KMS-11 (cell line): ENCODE results near the gene LHX5.

Experiments
- H2AFZ ChIP-seq: fragments of 200-600 bp; sonication (generic); 2 replicates; pipeline ENCODE4 v1.6.1; 2016; ENCODE audit warnings: antibody characterized with exemption, mixed run types, low read depth
- H3K27ac ChIP-seq: fragments of 200-600 bp; sonication (generic); 2 replicates; pipeline ENCODE4 v1.6.1; 2016; ENCODE audit warnings: mild to moderate bottlenecking, mixed run types
- H3K27me3 ChIP-seq: fragments of 200-600 bp; sonication (generic); 2 replicates; pipeline ENCODE4 v1.6.1; 2017; ENCODE audit warnings: mild to moderate bottlenecking, low read depth, mixed run types, moderate library complexity; ENCODE audit not compliant: insufficient read depth
- H3K36me3 ChIP-seq: fragments of 200-600 bp; sonication (generic); 2 replicates; pipeline ENCODE4 v1.6.1; 2017; ENCODE audit warnings: mild to moderate bottlenecking, mixed run types; ENCODE audit not compliant: insufficient read depth
- H3K4me1 ChIP-seq: fragments of 200-600 bp; sonication (generic); 2 replicates; pipeline ENCODE4 v1.6.1; 2016; ENCODE audit warnings: mild to moderate bottlenecking, low read depth, mixed run types; ENCODE audit not compliant: poor library complexity, severe bottlenecking
- H3K4me2 ChIP-seq: fragments of 200-600 bp; sonication (generic); 2 replicates; pipeline ENCODE4 v1.7.0; 2016; ENCODE audit warnings: mild to moderate bottlenecking, mixed run types
- H3K4me3 ChIP-seq: fragments of 200-600 bp; sonication (generic); IDR thresholded peaks from 2 replicates; pipeline ENCODE4 v1.6.1; 2017; ENCODE audit warnings: low read depth, low read length, mixed read lengths; ENCODE audit not compliant: insufficient read depth
- H3K79me2 ChIP-seq: fragments of 200-600 bp; sonication (generic); 2 replicates; pipeline ENCODE4 v1.6.1; 2016; ENCODE audit warnings: low read depth, mixed run types; ENCODE audit not compliant: insufficient read depth
- H3K9ac ChIP-seq: fragments of 200-600 bp; sonication (generic); 2 replicates; pipeline ENCODE4 v1.6.1; 2016; ENCODE audit warnings: mild to moderate bottlenecking, mixed run types
- H4K20me1 ChIP-seq: fragments of 200-600 bp; sonication (generic); 2 replicates; pipeline ENCODE4 v1.6.1; 2016; ENCODE audit warnings: mild to moderate bottlenecking, mixed run types; ENCODE audit not compliant: insufficient read depth
- TF ChIP-seq, protein P1 (sequence below): fragments of 200-600 bp; sonication (generic); conservative IDR thresholded peaks from 2 replicates; pipeline ENCODE4 v1.6.1; 2017; ENCODE audit warnings: low read depth, mild to moderate bottlenecking, antibody characterized with exemption, low read length, moderate library complexity, mixed read lengths

LHX5 gene

DNA sequence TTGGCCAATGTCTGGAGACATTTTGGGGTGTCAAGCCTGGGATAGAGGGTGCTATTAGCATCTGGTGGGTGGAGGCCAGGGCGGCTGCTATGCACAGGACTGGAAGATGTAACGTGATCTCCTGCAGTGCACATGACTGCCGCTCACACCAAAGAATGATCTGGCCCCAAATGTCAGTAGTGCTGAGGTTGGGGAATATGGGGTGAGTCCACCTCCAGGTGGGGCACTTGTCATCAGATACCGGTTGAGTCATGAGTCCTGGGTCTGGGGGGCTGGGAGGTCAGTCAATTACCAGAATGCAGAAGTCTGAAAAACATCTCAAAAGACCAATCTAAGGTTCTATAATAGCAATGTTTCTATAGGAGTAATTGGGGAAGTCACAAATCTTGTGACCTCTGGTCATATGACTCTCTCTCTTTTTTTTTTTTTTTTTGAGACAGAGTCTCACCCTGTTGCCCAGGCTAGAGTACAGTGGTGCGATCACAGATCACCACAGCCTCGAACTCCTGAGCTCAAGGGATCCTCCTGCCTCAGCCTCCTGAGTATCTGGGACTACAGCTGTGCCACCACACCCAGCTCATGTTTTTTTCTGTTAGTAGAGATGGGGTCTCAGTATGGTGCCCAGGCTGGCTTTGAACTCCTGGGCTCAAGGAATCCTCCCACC, 55.4 kb downstream of the LHX5 start:
- H3K79me2 ChIP-seq, result no peaks in the 10 kb centered on the region
- H3K4me3 ChIP-seq, result no peak overlapping the region
- H3K36me3 ChIP-seq, result no peaks in the 10 kb centered on the region
- H3K27ac ChIP-seq, result no peak overlapping the region
- no peak overlapping the region for H2AFZ ChIP-seq
- no peaks in the 10 kb centered on the region for H4K20me1 ChIP-seq
- TF ChIP-seq, protein P1, sequence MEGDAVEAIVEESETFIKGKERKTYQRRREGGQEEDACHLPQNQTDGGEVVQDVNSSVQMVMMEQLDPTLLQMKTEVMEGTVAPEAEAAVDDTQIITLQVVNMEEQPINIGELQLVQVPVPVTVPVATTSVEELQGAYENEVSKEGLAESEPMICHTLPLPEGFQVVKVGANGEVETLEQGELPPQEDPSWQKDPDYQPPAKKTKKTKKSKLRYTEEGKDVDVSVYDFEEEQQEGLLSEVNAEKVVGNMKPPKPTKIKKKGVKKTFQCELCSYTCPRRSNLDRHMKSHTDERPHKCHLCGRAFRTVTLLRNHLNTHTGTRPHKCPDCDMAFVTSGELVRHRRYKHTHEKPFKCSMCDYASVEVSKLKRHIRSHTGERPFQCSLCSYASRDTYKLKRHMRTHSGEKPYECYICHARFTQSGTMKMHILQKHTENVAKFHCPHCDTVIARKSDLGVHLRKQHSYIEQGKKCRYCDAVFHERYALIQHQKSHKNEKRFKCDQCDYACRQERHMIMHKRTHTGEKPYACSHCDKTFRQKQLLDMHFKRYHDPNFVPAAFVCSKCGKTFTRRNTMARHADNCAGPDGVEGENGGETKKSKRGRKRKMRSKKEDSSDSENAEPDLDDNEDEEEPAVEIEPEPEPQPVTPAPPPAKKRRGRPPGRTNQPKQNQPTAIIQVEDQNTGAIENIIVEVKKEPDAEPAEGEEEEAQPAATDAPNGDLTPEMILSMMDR, result no peak
- H3K4me1 ChIP-seq, result no peaks in the 10 kb centered on the region
- no peaks in the 10 kb centered on the region for H3K27me3 ChIP-seq
- no peak overlapping the region for H3K9ac ChIP-seq
- H3K4me2 ChIP-seq, result no peak overlapping the region

DNA sequence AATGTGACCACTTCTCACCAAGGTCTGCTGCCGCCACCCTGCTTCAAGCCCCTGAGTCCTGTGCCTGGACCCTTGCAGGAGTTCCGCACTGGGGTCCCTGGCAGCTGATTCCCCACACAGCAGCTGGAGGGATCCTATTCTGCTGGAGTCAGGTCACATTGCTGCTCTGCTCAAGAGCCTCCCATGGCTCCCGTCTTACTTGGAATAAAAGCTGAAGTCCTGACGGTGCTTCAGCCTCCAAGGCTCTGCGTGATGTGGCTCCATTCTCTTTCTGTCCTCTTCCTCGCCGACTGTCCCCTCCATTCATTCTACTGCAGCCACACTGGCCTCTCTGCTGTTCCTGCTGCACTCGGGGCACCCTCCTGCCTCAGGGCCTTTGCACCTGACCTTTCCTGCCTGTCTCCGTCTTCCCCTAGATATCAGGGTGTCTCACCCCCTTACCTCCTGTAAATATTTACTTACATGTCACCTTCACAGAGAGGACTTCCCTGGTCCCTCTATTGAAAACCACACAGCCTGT, 57.1 kb downstream of the LHX5 start:
- Histone ChIP-seq H3K9ac (no peak overlapping the region), H3K36me3 (no peaks in the 10 kb centered on the region), H3K79me2 (no peaks in the 10 kb centered on the region), H3K4me2 (no peak overlapping the region), H4K20me1 (no peaks in the 10 kb centered on the region), H3K27me3 (no peaks in the 10 kb centered on the region), H3K4me1 (no peaks in the 10 kb centered on the region), H3K4me3 (no peak overlapping the region), H2AFZ (no peak overlapping the region), H3K27ac (no peak overlapping the region)
- TF ChIP-seq, protein P1, result no peak

- Histone ChIP-seq H3K4me1 (no peaks in the 10 kb centered on the region), H3K4me2 (no peak overlapping the region), H3K79me2 (no peaks in the 10 kb centered on the region), H3K27ac (no peak overlapping the region), H4K20me1 (no peaks in the 10 kb centered on the region), H3K36me3 (no peaks in the 10 kb centered on the region), H3K4me3 (no peak overlapping the region), H3K27me3 (no peaks in the 10 kb centered on the region), H2AFZ (no peak overlapping the region), H3K9ac (no peak overlapping the region)
- TF ChIP-seq, protein P1, result no peak
Observed at GRCh38 chr12:113413488-113413939, 58.2 kb downstream of the LHX5 start.
